Cardiac fibroblast (primary cell): Measurements from ENCODE around the gene PLXNA2.

Experiments used
- DNase-seq, 2 donors: peaks; one replicate each; pipeline versions ENCODE4 v3.0.0 to v3.0.0-alpha.2; 2010; ENCODE audit warnings: low read depth in 2 of 2
- H3K4me3 ChIP-seq, 2 donors: replicated peaks in 1 of 2; 1 replicate in 1 of 2; 2 replicates in 1 of 2; pipeline ENCODE4 v1.5.1; 2011; ENCODE audit warnings: low read depth in 2 of 2, low read length in 2 of 2, mild to moderate bottlenecking in 2 of 2, moderate library complexity in 1 of 2
- CTCF ChIP-seq: IDR thresholded peaks from one replicate; pipeline ENCODE4 v1.5.1; 2011; ENCODE audit warnings: low read depth, mild to moderate bottlenecking, low read length, inconsistent platforms

Gene PLXNA2

GRCh38 chr1:208027861-208028260 lies 216.3 kb downstream of the PLXNA2 start:
- TF ChIP-seq CTCF: no peak
- DNase-seq: no peak
- H3K4me3 ChIP-seq: no peak overlapping the region

GRCh38 chr1:208026880-208027438 lies 217.2 kb downstream of the PLXNA2 start:
- H3K4me3 ChIP-seq: no peak overlapping the region
- DNase-seq: no peak
- TF ChIP-seq CTCF: no peak

- no peak overlapping the region for H3K4me3 ChIP-seq
- TF ChIP-seq CTCF: no peak
- DNase-seq: peak in 1 of 2 donors; percentile 15
Measured at GRCh38 chr1:208025031-208025430, 219.2 kb downstream of the PLXNA2 start.

- H3K4me3 ChIP-seq: no peak overlapping the region
- TF ChIP-seq CTCF: no peak
- no peak for DNase-seq
Measured at GRCh38 chr1:208024406-208024805, 219.8 kb downstream of the PLXNA2 start.

GRCh38 chr1:208019257-208019656 lies 224.9 kb downstream of the PLXNA2 start:
- no peak overlapping the region for H3K4me3 ChIP-seq
- no peak for DNase-seq
- no peak for TF ChIP-seq CTCF

- TF ChIP-seq CTCF: no peak
- no peak for DNase-seq
- H3K4me3 ChIP-seq: no peak overlapping the region
Measured at GRCh38 chr1:208015255-208015654, 228.9 kb downstream of the PLXNA2 start.

- no peak overlapping the region for H3K4me3 ChIP-seq
- no peak for TF ChIP-seq CTCF
- no peak for DNase-seq
Measured at GRCh38 chr1:208013210-208013609, 231.0 kb downstream of the PLXNA2 start.
